Mesenchymal stem cell (in vitro differentiated cells and primary cell): ENCODE data around the gene ELMO1.

ENCODE experiments used
- DNase-seq: peaks from one replicate; pipeline ENCODE4 v3.0.0-alpha.2; 2013
- H2AFZ ChIP-seq: one replicate; pipeline ENCODE4 v1.6.1; 2013; ENCODE audit warnings: low read depth, mild to moderate bottlenecking, control low read depth, inconsistent platforms, low read length, moderate library complexity
- H2AK5ac ChIP-seq: 2 replicates; pipeline ENCODE4 v1.6.1; 2013; ENCODE audit warnings: low read length, moderate library complexity, mild to moderate bottlenecking, inconsistent platforms; ENCODE audit not compliant: severe bottlenecking
- H2BK120ac ChIP-seq: one replicate; pipeline ENCODE4 v1.6.1; 2013; ENCODE audit warnings: low read depth, mild to moderate bottlenecking, inconsistent platforms, low read length, moderate library complexity
- H2BK12ac ChIP-seq, 2 experiments: one replicate each; pipeline ENCODE4 v1.6.1; 2013; ENCODE audit warnings: inconsistent platforms in 2 of 2, low read length in 2 of 2, mild to moderate bottlenecking in 2 of 2, moderate library complexity in 2 of 2, control low read depth in 1 of 2
- H2BK15ac ChIP-seq: one replicate; pipeline ENCODE4 v1.6.1; 2013; ENCODE audit warnings: mild to moderate bottlenecking, low read depth, inconsistent platforms; ENCODE audit not compliant: poor library complexity, severe bottlenecking
- H2BK5ac ChIP-seq: 2 replicates; pipeline ENCODE4 v1.6.1; 2013; ENCODE audit warnings: low read depth, mild to moderate bottlenecking, low read length, control low read depth, inconsistent platforms; ENCODE audit not compliant: poor library complexity, severe bottlenecking
- H3K14ac ChIP-seq, 2 experiments: one replicate each; pipeline ENCODE4 v1.6.1; 2013; ENCODE audit warnings: inconsistent platforms in 2 of 2, low read length in 2 of 2, control low read depth in 1 of 2, mild to moderate bottlenecking in 1 of 2, moderate library complexity in 1 of 2
- H3K18ac ChIP-seq, 2 experiments: one replicate each; pipeline ENCODE4 v1.6.1; 2013; ENCODE audit warnings: inconsistent platforms in 2 of 2, low read length in 2 of 2, control low read depth in 1 of 2, low read depth in 1 of 2, mild to moderate bottlenecking in 1 of 2
- H3K23ac ChIP-seq, 2 experiments: one replicate each; pipeline ENCODE4 v1.6.1; 2013; ENCODE audit warnings: inconsistent platforms in 2 of 2, low read length in 2 of 2, mild to moderate bottlenecking in 2 of 2, moderate library complexity in 2 of 2, control low read depth in 1 of 2
- H3K27ac ChIP-seq: 2 replicates; pipeline ENCODE4 v1.5.1; 2013; ENCODE audit warnings: mild to moderate bottlenecking, moderate library complexity, low read length, control low read depth, inconsistent platforms; ENCODE audit not compliant: poor library complexity, severe bottlenecking
- H3K27me3 ChIP-seq, 2 experiments: 2 replicates each; pipeline versions ENCODE4 v1.6.1 to v1.7.0; 2013; ENCODE audit warnings: low read length in 2 of 2, mild to moderate bottlenecking in 2 of 2, moderate library complexity in 2 of 2, control low read depth in 1 of 2, inconsistent platforms in 1 of 2; ENCODE audit not compliant: control insufficient read depth in 1 of 2, insufficient read depth in 1 of 2
- H3K36me3 ChIP-seq, 2 experiments: 2 replicates each; pipeline versions ENCODE4 v1.6.1 to v1.7.0; 2013; ENCODE audit warnings: low read length in 2 of 2, control low read depth in 1 of 2, inconsistent platforms in 1 of 2, low read depth in 1 of 2, mild to moderate bottlenecking in 1 of 2; ENCODE audit not compliant: insufficient read depth in 2 of 2, control insufficient read depth in 1 of 2
- H3K4ac ChIP-seq, 2 experiments: one replicate each; pipeline ENCODE4 v1.6.1; 2013; ENCODE audit warnings: inconsistent platforms in 2 of 2, low read length in 2 of 2, mild to moderate bottlenecking in 2 of 2, moderate library complexity in 2 of 2, control low read depth in 1 of 2, low read depth in 1 of 2
- H3K4me1 ChIP-seq: 2 replicates; pipeline ENCODE4 v1.6.1; 2013; ENCODE audit warnings: low read depth, low read length, control low read depth; ENCODE audit not compliant: control insufficient read depth, insufficient read depth
- H3K4me2 ChIP-seq: 2 replicates; pipeline ENCODE4 v1.6.1; 2013; ENCODE audit warnings: low read length, mild to moderate bottlenecking, inconsistent platforms; ENCODE audit not compliant: poor library complexity, severe bottlenecking
- H3K4me3 ChIP-seq, 2 experiments: 2 replicates each; pipeline versions ENCODE4 v1.5.1 to v1.7.0; 2013; ENCODE audit warnings: low read length in 2 of 2, mild to moderate bottlenecking in 2 of 2, control low read depth in 1 of 2, low read depth in 1 of 2; ENCODE audit not compliant: insufficient read depth in 1 of 2
- H3K79me1 ChIP-seq: replicated peaks from 2 replicates; pipeline ENCODE4 v1.6.1; 2013; ENCODE audit warnings: mild to moderate bottlenecking, control low read depth, low read length, inconsistent platforms; ENCODE audit not compliant: poor library complexity, severe bottlenecking
- H3K9ac ChIP-seq: 2 replicates; pipeline ENCODE4 v1.7.0; 2013; ENCODE audit warnings: mild to moderate bottlenecking, low read length, moderate library complexity
- H3K9me3 ChIP-seq: 2 replicates; pipeline ENCODE4 v1.7.0; 2013; ENCODE audit warnings: mild to moderate bottlenecking, low read length; ENCODE audit not compliant: control insufficient read depth
- H4K8ac ChIP-seq: one replicate; pipeline ENCODE4 v1.6.1; 2013; ENCODE audit warnings: inconsistent platforms, mild to moderate bottlenecking, low read length, moderate library complexity
- H4K91ac ChIP-seq: one replicate; pipeline ENCODE4 v1.6.1; 2013; ENCODE audit warnings: mild to moderate bottlenecking, low read length, inconsistent platforms
- WGBS: methylation state at CpG from one replicate; pipeline ENCODE4 v1.1.7; 2013; ENCODE audit warnings: mixed read lengths; 5-methylcytosine and 5-hydroxymethylcytosine counted together

The ELMO1 gene

GRCh38 chr7:36838616-36839225 lies 609.9 kb downstream of the ELMO1 start:
- no peak overlapping the region for H2BK5ac ChIP-seq
- H2BK12ac ChIP-seq, result no peak overlapping the region
- H4K91ac ChIP-seq, result no peak overlapping the region
- WGBS, result 90% methylated on average over 7 of the region's 9 CpGs
- no peak overlapping the region for H3K18ac ChIP-seq
- no peak overlapping the region for H3K23ac ChIP-seq
- no peak overlapping the region for H4K8ac ChIP-seq
- no peak overlapping the region for H2AK5ac ChIP-seq
- H2BK120ac ChIP-seq, result no peak overlapping the region
- H3K4me1 ChIP-seq, result no peaks in the 10 kb centered on the region
- no peak overlapping the region for H2AFZ ChIP-seq
- H3K36me3 ChIP-seq, result no peaks in the 10 kb centered on the region
- H3K27ac ChIP-seq, result no peak overlapping the region
- no peak overlapping the region for H3K14ac ChIP-seq
- no peak overlapping the region for H3K4me2 ChIP-seq
- no peak overlapping the region for H3K9ac ChIP-seq
- H3K27me3 ChIP-seq, result no peaks in the 10 kb centered on the region
- peaks cover 5% of the 10 kb centered on the region for H3K9me3 ChIP-seq
- no peak overlapping the region for H2BK15ac ChIP-seq
- H3K4ac ChIP-seq, result no peak overlapping the region
- H3K79me1 ChIP-seq, result no peaks in the 10 kb centered on the region
- no peak overlapping the region for H3K4me3 ChIP-seq
- no peak for DNase-seq

- Histone ChIP-seq H2BK5ac (no peak overlapping the region), H3K23ac (no peak overlapping the region), H2BK120ac (no peak overlapping the region), H3K79me1 (no peaks in the 10 kb centered on the region), H2AFZ (no peak overlapping the region), H3K4me1 (no peaks in the 10 kb centered on the region), H3K14ac (no peak overlapping the region), H3K27me3 (no peaks in the 10 kb centered on the region), H3K4me2 (no peak overlapping the region), H4K8ac (no peak overlapping the region), H3K9ac (no peak overlapping the region), H3K9me3 (peaks cover 5% of the 10 kb centered on the region), H2AK5ac (no peak overlapping the region), H3K4me3 (no peak overlapping the region), H3K4ac (no peak overlapping the region), H3K18ac (no peak overlapping the region), H2BK15ac (no peak overlapping the region), H4K91ac (no peak overlapping the region), H3K27ac (no peak overlapping the region), H2BK12ac (no peak overlapping the region), H3K36me3 (no peaks in the 10 kb centered on the region)
- DNase-seq, result no peak
- WGBS, result 83% methylated on average over 2 of the region's 2 CpGs
Measured at GRCh38 chr7:36831049-36831448, 617.6 kb downstream of the ELMO1 start.

- no peak overlapping the region for H3K4me3 ChIP-seq
- no peak overlapping the region for H3K14ac ChIP-seq
- no peaks in the 10 kb centered on the region for H3K27me3 ChIP-seq
- H3K9me3 ChIP-seq, result no peaks in the 10 kb centered on the region
- no peak overlapping the region for H2AK5ac ChIP-seq
- no peak overlapping the region for H2BK5ac ChIP-seq
- no peaks in the 10 kb centered on the region for H3K36me3 ChIP-seq
- H2BK15ac ChIP-seq, result no peak overlapping the region
- no peak overlapping the region for H4K8ac ChIP-seq
- no peak overlapping the region for H3K9ac ChIP-seq
- no peak overlapping the region for H2AFZ ChIP-seq
- no peaks in the 10 kb centered on the region for H3K79me1 ChIP-seq
- H2BK12ac ChIP-seq, result no peak overlapping the region
- H4K91ac ChIP-seq, result no peak overlapping the region
- H3K4me2 ChIP-seq, result no peak overlapping the region
- DNase-seq, result no peak
- no peak overlapping the region for H3K4ac ChIP-seq
- no peak overlapping the region for H2BK120ac ChIP-seq
- H3K23ac ChIP-seq, result no peak overlapping the region
- H3K18ac ChIP-seq, result no peak overlapping the region
- WGBS, result 76% methylated on average over 7 of the region's 8 CpGs
- H3K4me1 ChIP-seq, result no peaks in the 10 kb centered on the region
- H3K27ac ChIP-seq, result no peak overlapping the region
Measured at GRCh38 chr7:36827726-36828703, 620.6 kb downstream of the ELMO1 start.

GRCh38 chr7:36825501-36825900 lies 623.2 kb downstream of the ELMO1 start:
- no peak overlapping the region for H3K14ac ChIP-seq
- H2BK12ac ChIP-seq, result no peak overlapping the region
- no peak overlapping the region for H2BK5ac ChIP-seq
- H3K9ac ChIP-seq, result no peak overlapping the region
- H3K27me3 ChIP-seq, result no peaks in the 10 kb centered on the region
- H3K27ac ChIP-seq, result no peak overlapping the region
- no peak overlapping the region for H3K4ac ChIP-seq
- H4K91ac ChIP-seq, result no peak overlapping the region
- H3K9me3 ChIP-seq, result no peaks in the 10 kb centered on the region
- H3K4me1 ChIP-seq, result no peaks in the 10 kb centered on the region
- no peak overlapping the region for H3K4me2 ChIP-seq
- 95% methylated on average over 4 of the region's 4 CpGs for WGBS
- DNase-seq, result no peak
- H3K18ac ChIP-seq, result no peak overlapping the region
- no peak overlapping the region for H3K4me3 ChIP-seq
- H3K79me1 ChIP-seq, result no peaks in the 10 kb centered on the region
- H2BK15ac ChIP-seq, result no peak overlapping the region
- no peak overlapping the region for H3K23ac ChIP-seq
- H4K8ac ChIP-seq, result no peak overlapping the region
- H2BK120ac ChIP-seq, result no peak overlapping the region
- H2AK5ac ChIP-seq, result no peak overlapping the region
- H3K36me3 ChIP-seq, result no peaks in the 10 kb centered on the region
- no peak overlapping the region for H2AFZ ChIP-seq
